BE2C (cell line): Measurements from ENCODE around the gene CLIC1.

Experiments used
- DNase-seq: peaks from one replicate; pipeline ENCODE4 v3.0.0-alpha.2; 2020
- H3K27me3 ChIP-seq: fragments of 250-450 bp; sonication (Bioruptor Pico); 2 replicates; pipeline ENCODE4 v1.5.1; 2020; ENCODE audit warnings: mild to moderate bottlenecking
- H3K36me3 ChIP-seq: fragments of 250-450 bp; sonication (Bioruptor Pico); 2 replicates; pipeline ENCODE4 v1.5.1; 2020; ENCODE audit warnings: mild to moderate bottlenecking
- H3K4me1 ChIP-seq: fragments of 250-450 bp; sonication (Bioruptor Pico); 2 replicates; pipeline ENCODE4 v1.5.1; 2020
- H3K4me3 ChIP-seq: 2 replicates; pipeline ENCODE4 v1.5.1; 2011; ENCODE audit warnings: low read depth, low read length
- H3K9me3 ChIP-seq: fragments of 250-450 bp; sonication (Bioruptor Pico); 2 replicates; pipeline ENCODE4 v1.5.1; 2020
- CTCF ChIP-seq: IDR thresholded peaks from 2 replicates; pipeline ENCODE4 v1.5.1; 2012; ENCODE audit warnings: mild to moderate bottlenecking, low read depth, low read length

The CLIC1 gene

GRCh38 chr6:31741815-31742214 is 5.5 kb upstream of the CLIC1 start:
- TF ChIP-seq CTCF, result no peak
- Histone ChIP-seq H3K4me3 (no peak overlapping the region), H3K27me3 (no peaks in the 10 kb centered on the region), H3K36me3 (peaks cover 5% of the 10 kb centered on the region), H3K9me3 (no peaks in the 10 kb centered on the region; the same call in 1 of the 2 replicates), H3K4me1 (peaks cover 4% of the 10 kb centered on the region; the same call in 1 of the 2 replicates)
- DNase-seq, result no peak

GRCh38 chr6:31740397-31741223 is 4.3 kb upstream of the CLIC1 start:
- no peak for TF ChIP-seq CTCF

GRCh38 chr6:31739639-31740396 is 3.5 kb upstream of the CLIC1 start, which contains the start of gene MSH5:
MSH5 (plus strand) TSS chr6:31740005; CDS start chr6:31740467, 462 bp downstream.
- Histone ChIP-seq H3K36me3 (peaks cover 5% of the 10 kb centered on the region; the same call in 1 of the 2 replicates), H3K4me1 (peaks cover 4% of the 10 kb centered on the region), H3K9me3 (no peaks in the 10 kb centered on the region; the same call in 1 of the 2 replicates), H3K4me3 (peak within 1 kb of the TSS; percentile 66), H3K27me3 (no peaks in the 10 kb centered on the region)
- peak; percentile 98 for DNase-seq
- TF ChIP-seq CTCF, result no peak

More at GRCh38 chr6:31740397-31741223, 4.3 kb upstream of the CLIC1 start:
- Histone ChIP-seq H3K36me3 (peaks cover 5% of the 10 kb centered on the region; the same call in 1 of the 2 replicates), H3K4me3 (peak overlapping the region; percentile 66), H3K4me1 (peaks cover 4% of the 10 kb centered on the region), H3K9me3 (no peaks in the 10 kb centered on the region; the same call in 1 of the 2 replicates), H3K27me3 (no peaks in the 10 kb centered on the region)
- no peak for DNase-seq

- Histone ChIP-seq H3K36me3 (peaks cover 16% of the 10 kb centered on the region), H3K4me1 (peaks cover 4% of the 10 kb centered on the region), H3K27me3 (no peaks in the 10 kb centered on the region), H3K9me3 (no peaks in the 10 kb centered on the region; the same call in 1 of the 2 replicates), H3K4me3 (no peak overlapping the region)
- no peak for DNase-seq
- no peak for TF ChIP-seq CTCF
These were observed 2.0 kb upstream of the CLIC1 start for GRCh38 chr6:31737991-31738979.

GRCh38 chr6:31737315-31737990 is 1.1 kb upstream of the CLIC1 start:
- no peak for TF ChIP-seq CTCF
- H3K9me3 ChIP-seq, result no peaks in the 10 kb centered on the region; the same call in 1 of the 2 replicates
- peaks cover 19% of the 10 kb centered on the region for H3K36me3 ChIP-seq
- H3K4me1 ChIP-seq, result peaks cover 4% of the 10 kb centered on the region
- no peaks in the 10 kb centered on the region for H3K27me3 ChIP-seq
- no peak overlapping the region for H3K4me3 ChIP-seq
- no peak for DNase-seq
